GM23338 (cell line): ENCODE measurements around the gene TRAPPC2B. TPM values are rescaled to one million over a fixed set of nuclear protein-coding genes. Genes with fewer than 3 reads are reported as not detected.

Source experiments
- ATAC-seq: fragments of 200-7000 bp; cut with Tn5 transposase; 3 replicates; pipeline ENCODE4 v1.9.1; 2020
- DNase-seq: peaks from one replicate; pipeline ENCODE4 v3.0.0-alpha.2; 2015; ENCODE audit warnings: low spot score
- H2AFZ ChIP-seq: fragments of 200-600 bp; sonication (generic); 2 replicates; pipeline ENCODE4 v1.8.0; 2016; ENCODE audit warnings: antibody characterized with exemption, mild to moderate bottlenecking, moderate library complexity
- H3F3A ChIP-seq: fragments of 200-600 bp; sonication (generic); replicated peaks from 2 replicates; pipeline ENCODE4 v1.8.0; 2017; ENCODE audit warnings: antibody characterized with exemption, mixed run types, low read depth
- H3K27ac ChIP-seq: fragments of 200-600 bp; sonication (generic); 2 replicates; pipeline ENCODE4 v1.6.1; 2016; ENCODE audit warnings: low read depth
- H3K27me3 ChIP-seq: fragments of 200-600 bp; sonication (generic); 2 replicates; pipeline ENCODE4 v1.8.0; 2016; ENCODE audit warnings: mild to moderate bottlenecking, mixed run types, moderate library complexity; ENCODE audit not compliant: insufficient read depth
- H3K36me3 ChIP-seq: fragments of 200-600 bp; sonication (generic); 2 replicates; pipeline ENCODE4 v1.8.0; 2016; ENCODE audit warnings: mild to moderate bottlenecking; ENCODE audit not compliant: insufficient read depth
- H3K4me1 ChIP-seq: fragments of 200-600 bp; sonication (generic); 2 replicates; pipeline ENCODE4 v1.8.0; 2016; ENCODE audit warnings: mild to moderate bottlenecking, moderate library complexity; ENCODE audit not compliant: insufficient read depth
- H3K4me2 ChIP-seq: fragments of 200-600 bp; sonication (generic); 2 replicates; pipeline ENCODE4 v1.7.1; 2017; ENCODE audit warnings: mixed run types
- H3K4me3 ChIP-seq: fragments of 200-600 bp; sonication (generic); 2 replicates; pipeline ENCODE4 v1.6.1; 2016; ENCODE audit warnings: mixed run types
- H3K79me2 ChIP-seq: fragments of 200-600 bp; sonication (generic); replicated peaks from 2 replicates; pipeline ENCODE4 v1.8.0; 2017; ENCODE audit warnings: mild to moderate bottlenecking; ENCODE audit not compliant: insufficient read depth
- H3K9me2 ChIP-seq: fragments of 200-600 bp; sonication (generic); 2 replicates; pipeline ENCODE4 v1.8.0; 2017; ENCODE audit not compliant: insufficient read depth
- H4K20me1 ChIP-seq: fragments of 200-600 bp; sonication (generic); replicated peaks from 2 replicates; pipeline ENCODE4 v1.8.0; 2017; ENCODE audit warnings: mild to moderate bottlenecking; ENCODE audit not compliant: insufficient read depth
- H3K27ac Mint-ChIP-seq: 2 replicates; pipeline ENCODE4 v1.8.0; 2020; ENCODE audit warnings: inconsistent platforms, mild to moderate bottlenecking, moderate library complexity, mixed read lengths
- H3K27me3 Mint-ChIP-seq: 3 replicates; pipeline ENCODE4 v1.8.0; 2022; ENCODE audit warnings: low read depth, mild to moderate bottlenecking, moderate library complexity, mixed read lengths, inconsistent platforms; ENCODE audit not compliant: insufficient read depth, poor library complexity
- H3K36me3 Mint-ChIP-seq: 3 replicates; pipeline ENCODE4 v1.8.0; 2021; ENCODE audit warnings: low read depth, mild to moderate bottlenecking, inconsistent platforms, moderate library complexity, mixed read lengths
- H3K4me1 Mint-ChIP-seq: 3 replicates; pipeline ENCODE4 v1.8.0; 2020; ENCODE audit warnings: mild to moderate bottlenecking, inconsistent platforms, mixed read lengths
- H3K4me3 Mint-ChIP-seq: 3 replicates; pipeline ENCODE4 v1.8.0; 2021; ENCODE audit warnings: moderate library complexity, mild to moderate bottlenecking, inconsistent platforms, mixed read lengths
- H3K9me3 Mint-ChIP-seq: 3 replicates; pipeline ENCODE4 v1.8.0; 2020; ENCODE audit warnings: moderate library complexity, mild to moderate bottlenecking, inconsistent platforms, mixed read lengths
- CREB1 ChIP-seq: fragments of 250-450 bp; sonication (Bioruptor Pico); IDR thresholded peaks from 2 replicates; pipeline ENCODE4 v1.5.0; 2020; ENCODE audit warnings: low read depth, mild to moderate bottlenecking, moderate library complexity
- CTCF ChIP-seq, 2 experiments: fragments of 200-600 bp in 1 of 2; sonication (generic) in 1 of 2; conservative IDR thresholded peaks; 2 replicates each; pipeline versions ENCODE4 v1.5.1 to v1.6.1; 2016 to 2017; ENCODE audit warnings: antibody characterized with exemption in 2 of 2, low read depth in 2 of 2, mild to moderate bottlenecking in 2 of 2, moderate library complexity in 1 of 2
- ETS1 ChIP-seq: IDR thresholded peaks from 2 replicates; pipeline ENCODE4 v1.6.1; 2016; ENCODE audit warnings: antibody characterized with exemption
- EZH2phosphoT487 ChIP-seq: fragments of 200-600 bp; sonication (generic); IDR thresholded peaks from one replicate; pipeline ENCODE4 v1.8.1; 2018; ENCODE audit warnings: antibody characterized with exemption; ENCODE audit not compliant: unreplicated experiment
- JUNB ChIP-seq: IDR thresholded peaks from one replicate; pipeline ENCODE4 v1.6.1; 2016; ENCODE audit warnings: antibody characterized with exemption; ENCODE audit not compliant: unreplicated experiment
- STAT1 ChIP-seq: IDR thresholded peaks from one replicate; pipeline ENCODE4 v1.6.1; 2016; ENCODE audit warnings: antibody characterized with exemption; ENCODE audit not compliant: unreplicated experiment
- ZNF114 ChIP-seq: fragments of 250-450 bp; sonication (Bioruptor Pico); IDR thresholded peaks from 2 replicates; pipeline ENCODE4 v1.5.0; 2020; ENCODE audit warnings: mild to moderate bottlenecking, moderate library complexity
- ZNF331 ChIP-seq: fragments of 250-450 bp; sonication (Bioruptor Pico); IDR thresholded peaks from 2 replicates; pipeline ENCODE4 v1.5.0; 2020; ENCODE audit warnings: low read depth, mild to moderate bottlenecking, moderate library complexity
- ZNF462 ChIP-seq: fragments of 250-450 bp; sonication (Bioruptor Pico); IDR thresholded peaks from 2 replicates; pipeline ENCODE4 v1.5.0; 2020; ENCODE audit warnings: mild to moderate bottlenecking, moderate library complexity
- polyA plus RNA-seq: library from polyadenylated mRNA; unstranded; fragments of >200 nt; fragmentation: Nextera tagmentation; extraction: Ambion mirVana; gene quantifications from 2 replicates; pipeline ENCODE4 v1.2.1, GENCODE V29; 2016
- total RNA-seq: library from RNA; depleted of rRNA; stranded (reverse); fragments of >200 nt; shearing (Covaris generic); gene quantifications from 2 replicates; pipeline ENCODE4 v1.2.3, GENCODE V29; 2014
- TF ChIP-seq, protein P1 (sequence below): IDR thresholded peaks from one replicate; pipeline ENCODE4 v1.6.1; 2018; ENCODE audit warnings: antibody characterized with exemption; ENCODE audit not compliant: unreplicated experiment

The TRAPPC2B gene
- total and polyA plus RNA-seq, 2 experiments from 2014 or later, result 17.1 to 55.2 TPM

DNA sequence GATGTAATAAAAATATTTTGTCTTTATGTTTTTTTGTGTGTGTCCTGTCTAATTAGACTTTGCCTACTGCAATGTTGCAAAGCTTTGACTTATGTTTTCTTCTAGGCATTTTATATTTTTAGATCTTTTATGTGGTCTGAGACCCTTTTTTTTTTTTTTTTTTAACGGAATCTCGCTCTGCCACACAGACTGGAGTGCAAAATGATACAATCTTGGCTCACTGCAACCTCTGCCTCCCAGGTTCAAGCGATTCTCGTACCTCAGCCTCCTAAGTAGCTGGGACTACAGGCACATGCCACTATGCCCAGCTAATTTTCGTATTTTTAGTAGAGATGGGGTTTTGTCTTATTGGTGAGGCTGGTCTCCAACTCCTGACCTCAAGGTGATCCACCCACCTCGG is 20.8 kb upstream of the TRAPPC2B start:
- no peaks in the 10 kb centered on the region for H3K27me3 ChIP-seq
- no peaks in the 10 kb centered on the region for H4K20me1 ChIP-seq
- peak overlapping the region; percentile 36; the same call in 1 of the 2 replicates for H3K27ac Mint-ChIP-seq
- no peak overlapping the region for H2AFZ ChIP-seq
- H3K4me1 ChIP-seq, result no peaks in the 10 kb centered on the region
- H3K79me2 ChIP-seq, result no peaks in the 10 kb centered on the region
- TF ChIP-seq EZH2phosphoT487, result no peak
- no peak for TF ChIP-seq STAT1
- TF ChIP-seq JUNB, result no peak
- no peak for TF ChIP-seq ZNF114
- H3K4me3 ChIP-seq, result no peak overlapping the region
- no peak overlapping the region for H3K4me3 Mint-ChIP-seq
- peaks cover 2% of the 10 kb centered on the region for H3K27me3 Mint-ChIP-seq
- H3K4me1 Mint-ChIP-seq, result no peaks in the 10 kb centered on the region; the same call in 1 of the 3 replicates
- no peaks in the 10 kb centered on the region for H3K36me3 Mint-ChIP-seq
- no peak overlapping the region for H3K27ac ChIP-seq
- no peaks in the 10 kb centered on the region for H3K9me2 ChIP-seq
- no peaks in the 10 kb centered on the region for H3K36me3 ChIP-seq
- no peaks in the 10 kb centered on the region for H3F3A ChIP-seq
- ATAC-seq (no peak), DNase-seq (no peak)
- no peaks in the 10 kb centered on the region for H3K9me3 Mint-ChIP-seq
- no peak overlapping the region for H3K4me2 ChIP-seq

DNA sequence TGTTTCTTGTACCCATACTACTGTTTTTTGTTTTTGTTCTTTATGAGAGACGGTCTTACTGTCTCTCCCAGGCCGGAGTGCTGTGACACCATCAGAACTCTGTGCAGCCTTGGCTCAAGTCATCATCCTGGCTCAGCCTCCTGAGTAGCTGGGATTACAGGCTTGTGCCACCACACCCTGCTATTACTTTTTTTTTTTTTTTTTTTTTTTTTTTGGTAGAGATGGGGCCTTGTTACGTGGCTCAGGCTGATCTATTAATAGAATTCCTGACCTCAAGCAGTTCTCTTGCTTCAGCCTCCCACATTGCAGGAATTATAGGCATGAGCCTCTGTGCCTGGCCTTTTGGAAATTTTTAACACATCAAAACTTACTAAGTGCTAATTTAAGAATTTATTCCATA is 15.2 kb upstream of the TRAPPC2B start:
- Histone ChIP-seq H3K36me3 (no peaks in the 10 kb centered on the region), H3K27ac (no peak overlapping the region), H3K4me2 (no peak overlapping the region), H3K27me3 (no peaks in the 10 kb centered on the region), H3K4me1 (peaks cover 13% of the 10 kb centered on the region), H3K4me3 (no peak overlapping the region), H2AFZ (no peak overlapping the region), H3F3A (no peaks in the 10 kb centered on the region), H4K20me1 (no peaks in the 10 kb centered on the region), H3K9me2 (no peaks in the 10 kb centered on the region), H3K79me2 (peaks cover 19% of the 10 kb centered on the region)
- H3K27ac Mint-ChIP-seq, result no peak overlapping the region
- DNase-seq (no peak), ATAC-seq (no peak)
- peaks cover 13% of the 10 kb centered on the region for H3K27me3 Mint-ChIP-seq
- H3K4me3 Mint-ChIP-seq, result no peak overlapping the region
- H3K36me3 Mint-ChIP-seq, result peaks cover 5% of the 10 kb centered on the region; the same call in 2 of the 3 replicates
- no peaks in the 10 kb centered on the region; the same call in 2 of the 3 replicates for H3K9me3 Mint-ChIP-seq
- H3K4me1 Mint-ChIP-seq, result peaks cover 13% of the 10 kb centered on the region
- TF ChIP-seq, protein P1, sequence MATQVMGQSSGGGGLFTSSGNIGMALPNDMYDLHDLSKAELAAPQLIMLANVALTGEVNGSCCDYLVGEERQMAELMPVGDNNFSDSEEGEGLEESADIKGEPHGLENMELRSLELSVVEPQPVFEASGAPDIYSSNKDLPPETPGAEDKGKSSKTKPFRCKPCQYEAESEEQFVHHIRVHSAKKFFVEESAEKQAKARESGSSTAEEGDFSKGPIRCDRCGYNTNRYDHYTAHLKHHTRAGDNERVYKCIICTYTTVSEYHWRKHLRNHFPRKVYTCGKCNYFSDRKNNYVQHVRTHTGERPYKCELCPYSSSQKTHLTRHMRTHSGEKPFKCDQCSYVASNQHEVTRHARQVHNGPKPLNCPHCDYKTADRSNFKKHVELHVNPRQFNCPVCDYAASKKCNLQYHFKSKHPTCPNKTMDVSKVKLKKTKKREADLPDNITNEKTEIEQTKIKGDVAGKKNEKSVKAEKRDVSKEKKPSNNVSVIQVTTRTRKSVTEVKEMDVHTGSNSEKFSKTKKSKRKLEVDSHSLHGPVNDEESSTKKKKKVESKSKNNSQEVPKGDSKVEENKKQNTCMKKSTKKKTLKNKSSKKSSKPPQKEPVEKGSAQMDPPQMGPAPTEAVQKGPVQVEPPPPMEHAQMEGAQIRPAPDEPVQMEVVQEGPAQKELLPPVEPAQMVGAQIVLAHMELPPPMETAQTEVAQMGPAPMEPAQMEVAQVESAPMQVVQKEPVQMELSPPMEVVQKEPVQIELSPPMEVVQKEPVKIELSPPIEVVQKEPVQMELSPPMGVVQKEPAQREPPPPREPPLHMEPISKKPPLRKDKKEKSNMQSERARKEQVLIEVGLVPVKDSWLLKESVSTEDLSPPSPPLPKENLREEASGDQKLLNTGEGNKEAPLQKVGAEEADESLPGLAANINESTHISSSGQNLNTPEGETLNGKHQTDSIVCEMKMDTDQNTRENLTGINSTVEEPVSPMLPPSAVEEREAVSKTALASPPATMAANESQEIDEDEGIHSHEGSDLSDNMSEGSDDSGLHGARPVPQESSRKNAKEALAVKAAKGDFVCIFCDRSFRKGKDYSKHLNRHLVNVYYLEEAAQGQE, result no peak
- no peak for TF ChIP-seq CREB1 (CRISPR knock-in tag)
- TF ChIP-seq ZNF462 (CRISPR knock-in tag), result no peak
- TF ChIP-seq ZNF331 (CRISPR knock-in tag), result no peak
- no peak for TF ChIP-seq STAT1
- TF ChIP-seq ETS1, result no peak
- no peak for TF ChIP-seq CTCF (conservative IDR thresholded peaks at IDR 0.05; ENCODE audit: low read depth in 2 of 2)
